ENCODE results near the gene TSPEAR. TPM values are rescaled to one million over a fixed set of nuclear protein-coding genes. Genes with fewer than 3 reads are reported as not detected.
A peak's percentile ranks its signal among the peaks of the same experiment; 100 is the strongest.

The TSPEAR gene
- total and polyA plus RNA-seq, 12 donors: under 0.01 to 3.4 (median 1.0) TPM; not detected in 3

- peaks cover 0 to 50% (median 2%) of the 10 kb centered on the region in 7 donors for H3K27me3 ChIP-seq
- intact Hi-C loops (cut with DNase I): loop anchor here in 2 of 10 donors (10.0 kb wide), 2 partner anchors 60 kb away; partner anchors contain the start of genes KRTAP10-2 (in 1 of the 2) and KRTAP10-3 (in 1 of the 2)
- no peak for TF ChIP-seq CTCF (IDR thresholded peaks at IDR 0.05)
- H3K9me3 ChIP-seq: peaks cover 0 to 24% (median 14%) of the 10 kb centered on the region in 11 donors
- DNase-seq: no peak
- ATAC-seq: no peak
- 60 to 67% methylated on average over 13 of the region's 13 CpGs for WGBS, 2 donors
- peaks cover 0 to 32% (median 18%) of the 10 kb centered on the region in 9 donors for H3K4me1 ChIP-seq
- H3K36me3 ChIP-seq: no peaks in the 10 kb centered on the region
- no peak overlapping the region for H3K27ac ChIP-seq
- H3K4me3 ChIP-seq: no peak overlapping the region
Observed at GRCh38 chr21:44494956-44495355, 216.4 kb downstream of the TSPEAR start.

GRCh38 chr21:44494418-44494817 lies 217.0 kb downstream of the TSPEAR start:
- TF ChIP-seq CTCF (IDR thresholded peaks at IDR 0.05): no peak
- 91 to 92% methylated on average over 17 of the region's 17 CpGs for WGBS, 2 donors
- no peak for ATAC-seq
- DNase-seq: no peak
- intact Hi-C loops (cut with DNase I): loop anchor here in 2 of 10 donors (10.0 kb wide), 2 partner anchors 60 kb away; partner anchors contain the start of genes KRTAP10-2 (in 1 of the 2) and KRTAP10-3 (in 1 of the 2)
- H3K36me3 ChIP-seq: no peaks in the 10 kb centered on the region
- H3K27ac ChIP-seq: no peak overlapping the region
- no peak overlapping the region for H3K4me3 ChIP-seq
- H3K9me3 ChIP-seq: peaks cover 0 to 24% (median 14%) of the 10 kb centered on the region in 11 donors
- H3K4me1 ChIP-seq: peaks cover 0 to 32% (median 18%) of the 10 kb centered on the region in 9 donors
- peaks cover 0 to 46% (median 0%) of the 10 kb centered on the region in 7 donors for H3K27me3 ChIP-seq

- 87 to 89% methylated on average over 9 of the region's 9 CpGs for WGBS, 2 donors
- ATAC-seq (no peak), DNase-seq (no peak)
- Histone ChIP-seq H3K27me3 (peaks cover 0 to 36% (median 0%) of the 10 kb centered on the region in 7 donors), H3K9me3 (peaks cover 0 to 25% (median 14%) of the 10 kb centered on the region in 11 donors), H3K4me1 (peaks cover 0 to 30% (median 18%) of the 10 kb centered on the region in 9 donors), H3K27ac (peak overlapping the region in 1 of 10 donors; percentile 49), H3K36me3 (no peaks in the 10 kb centered on the region), H3K4me3 (no peak overlapping the region)
- TF ChIP-seq CTCF (IDR thresholded peaks at IDR 0.05): no peak
- intact Hi-C loops (cut with DNase I): loop anchor here in 2 of 10 donors (10.0 kb wide), 2 partner anchors 58 to 62 kb away; partner anchors contain the start of genes KRTAP10-2 (in 1 of the 2) and KRTAP10-3 (in 1 of the 2)
Observed at GRCh38 chr21:44492567-44493385, 218.6 kb downstream of the TSPEAR start.

GRCh38 chr21:44490816-44491215 lies 220.6 kb downstream of the TSPEAR start:
- ATAC-seq (no peak), DNase-seq (no peak)
- Histone ChIP-seq H3K27me3 (peaks cover 0 to 32% (median 0%) of the 10 kb centered on the region in 7 donors), H3K36me3 (no peaks in the 10 kb centered on the region), H3K4me3 (no peak overlapping the region), H3K9me3 (peaks cover 0 to 30% (median 14%) of the 10 kb centered on the region in 11 donors), H3K27ac (no peak overlapping the region), H3K4me1 (peaks cover 0 to 10% (median 4%) of the 10 kb centered on the region in 9 donors)
- TF ChIP-seq CTCF (IDR thresholded peaks at IDR 0.05): no peak
- WGBS, 2 donors: 86 to 88% methylated on average over 9 of the region's 9 CpGs
- intact Hi-C loops (cut with DNase I): loop anchor here in 2 of 10 donors (10.0 kb wide), 2 partner anchors 56 to 64 kb away; partner anchors contain the start of genes KRTAP10-2 (in 1 of the 2) and KRTAP10-3 (in 1 of the 2)
